HEK293 (cell line): ENCODE results near the gene ARHGAP22.

ENCODE experiments used
- CTCF ChIA-PET: fragments of 350-600 bp; formaldehyde crosslinking; extraction: SDS; loops from one replicate; lab custom pipeline; 2021; ENCODE audit warnings: antibody characterized with exemption; lab: Yijun Ruan, JAX
- POLR2A ChIA-PET: fragments of 300-600 bp; formaldehyde crosslinking; extraction: SDS; loops from one replicate; lab custom pipeline; 2020; ENCODE audit warnings: antibody characterized with exemption, inconsistent platforms; lab: Yijun Ruan, JAX
- H3K27ac ChIP-seq: fragments of 200-500 bp; sonication (Bioruptor generic); 2 replicates; pipeline ENCODE4 v1.5.1; 2014; ENCODE audit warnings: low read depth, low read length, control low read depth, inconsistent platforms; ENCODE audit errors: extremely low read depth
- H3K36me3 ChIP-seq, 2 experiments: fragments of 200-500 bp in 1 of 2; sonication (Bioruptor generic) in 1 of 2; 1 replicate in 1 of 2; 2 replicates in 1 of 2; pipeline ENCODE4 v1.5.1; 2014 to 2017; ENCODE audit warnings: inconsistent platforms in 2 of 2, low read length in 2 of 2; ENCODE audit not compliant: control insufficient read depth in 2 of 2, insufficient read depth in 1 of 2
- H3K4me1 ChIP-seq: fragments of 200-500 bp; sonication (Bioruptor generic); 2 replicates; pipeline ENCODE4 v1.5.1; 2014; ENCODE audit warnings: mild to moderate bottlenecking, low read length, inconsistent platforms; ENCODE audit not compliant: control insufficient read depth, insufficient read depth
- H3K4me3 ChIP-seq: 2 replicates; pipeline ENCODE4 v1.5.1; 2011; ENCODE audit warnings: low read depth, mild to moderate bottlenecking, control low read depth, low read length, moderate library complexity
- H3K9me3 ChIP-seq: fragments of 200-500 bp; sonication (Bioruptor generic); 2 replicates; pipeline ENCODE4 v1.5.1; 2014; ENCODE audit warnings: low read depth, low read length, inconsistent platforms; ENCODE audit not compliant: control insufficient read depth, insufficient read depth
- IKZF3 ChIP-seq: fragments of 450-650 bp; IDR thresholded peaks from 2 replicates; pipeline ENCODE4 v1.5.0; 2018; ENCODE audit warnings: missing biosample characterization, mild to moderate bottlenecking, missing genetic modification characterization, moderate library complexity
- MYNN ChIP-seq: fragments of 450-650 bp; formaldehyde crosslinking; IDR thresholded peaks from 2 replicates; pipeline ENCODE4 v1.5.1; 2016; ENCODE audit warnings: missing biosample characterization, missing genetic modification characterization, borderline replicate concordance
- PRDM1 ChIP-seq: fragments of 450-650 bp; formaldehyde crosslinking; IDR thresholded peaks from 2 replicates; pipeline ENCODE4; 2016; ENCODE audit warnings: missing biosample characterization, missing genetic modification characterization
- SP2 ChIP-seq: fragments of 450-650 bp; formaldehyde crosslinking; IDR thresholded peaks from 2 replicates; pipeline ENCODE4 v1.5.1; 2016; ENCODE audit warnings: missing biosample characterization, missing genetic modification characterization
- TCF7L2 ChIP-seq: IDR thresholded peaks from 2 replicates; pipeline ENCODE4 v1.6.1; 2011; ENCODE audit warnings: low read depth, mild to moderate bottlenecking, inconsistent platforms, low read length, moderate library complexity, borderline replicate concordance
- YY2 ChIP-seq: fragments of 450-650 bp; formaldehyde crosslinking; IDR thresholded peaks from 2 replicates; pipeline ENCODE4 v1.5.1; 2016; ENCODE audit warnings: missing biosample characterization, missing genetic modification characterization
- ZBTB48 ChIP-seq: fragments of 450-650 bp; formaldehyde crosslinking; IDR thresholded peaks from 2 replicates; pipeline ENCODE4 v1.5.1; 2016; ENCODE audit warnings: missing biosample characterization, missing genetic modification characterization
- ZNF112 ChIP-seq: fragments of 450-650 bp; formaldehyde crosslinking; IDR thresholded peaks from 2 replicates; pipeline ENCODE4 v1.5.0; 2017; ENCODE audit warnings: missing biosample characterization, missing genetic modification characterization
- ZNF23 ChIP-seq: fragments of 450-650 bp; formaldehyde crosslinking; IDR thresholded peaks from 2 replicates; pipeline ENCODE4 v1.5.1; 2016; ENCODE audit warnings: missing biosample characterization, missing genetic modification characterization, borderline replicate concordance
- ZNF311 ChIP-seq: fragments of 450-650 bp; formaldehyde crosslinking; IDR thresholded peaks from 2 replicates; pipeline ENCODE4 v1.5.1; 2017; ENCODE audit warnings: missing biosample characterization, missing genetic modification characterization, borderline replicate concordance
- ZNF324 ChIP-seq: fragments of 450-650 bp; formaldehyde crosslinking; IDR thresholded peaks from 2 replicates; pipeline ENCODE4 v1.5.1; 2016; ENCODE audit warnings: missing biosample characterization, missing genetic modification characterization
- ZNF335 ChIP-seq: fragments of 450-650 bp; formaldehyde crosslinking; conservative IDR thresholded peaks from 2 replicates; pipeline ENCODE4 v1.5.1; 2016; ENCODE audit warnings: missing biosample characterization, missing genetic modification characterization
- ZNF354C ChIP-seq: fragments of 450-650 bp; formaldehyde crosslinking; IDR thresholded peaks from 2 replicates; pipeline ENCODE4 v1.5.1; 2016; ENCODE audit warnings: missing biosample characterization, missing genetic modification characterization, low read depth, borderline replicate concordance
- ZNF521 ChIP-seq: fragments of 450-650 bp; formaldehyde crosslinking; IDR thresholded peaks from 2 replicates; pipeline ENCODE4 v1.5.1; 2017; ENCODE audit warnings: missing biosample characterization, mild to moderate bottlenecking, missing genetic modification characterization
- ZNF791 ChIP-seq: fragments of 450-650 bp; formaldehyde crosslinking; IDR thresholded peaks from 2 replicates; pipeline ENCODE4 v1.5.1; 2016; ENCODE audit warnings: missing biosample characterization, missing genetic modification characterization
- ZSCAN23 ChIP-seq: fragments of 450-650 bp; formaldehyde crosslinking; IDR thresholded peaks from 2 replicates; pipeline ENCODE4 v1.5.1; 2016; ENCODE audit warnings: missing biosample characterization, missing genetic modification characterization
- TF ChIP-seq, protein P1 (sequence below): fragments of 450-650 bp; formaldehyde crosslinking; IDR thresholded peaks from 2 replicates; pipeline ENCODE4 v1.5.1; 2016; ENCODE audit warnings: missing biosample characterization, missing genetic modification characterization, low read depth
- TF ChIP-seq, protein P2 (sequence below): fragments of 450-650 bp; formaldehyde crosslinking; IDR thresholded peaks from 2 replicates; pipeline ENCODE4 v1.5.1; 2017; ENCODE audit warnings: missing biosample characterization, mild to moderate bottlenecking, missing genetic modification characterization, moderate library complexity
- TF ChIP-seq, protein P3 (sequence below): fragments of 450-650 bp; formaldehyde crosslinking; IDR thresholded peaks from 2 replicates; pipeline ENCODE4 v1.5.1; 2016; ENCODE audit warnings: missing biosample characterization, missing genetic modification characterization
- TF ChIP-seq, protein P4 (sequence below): fragments of 450-650 bp; formaldehyde crosslinking; IDR thresholded peaks from 2 replicates; pipeline ENCODE4 v1.5.1; 2016; ENCODE audit warnings: missing biosample characterization, missing genetic modification characterization

ARHGAP22 gene

DNA sequence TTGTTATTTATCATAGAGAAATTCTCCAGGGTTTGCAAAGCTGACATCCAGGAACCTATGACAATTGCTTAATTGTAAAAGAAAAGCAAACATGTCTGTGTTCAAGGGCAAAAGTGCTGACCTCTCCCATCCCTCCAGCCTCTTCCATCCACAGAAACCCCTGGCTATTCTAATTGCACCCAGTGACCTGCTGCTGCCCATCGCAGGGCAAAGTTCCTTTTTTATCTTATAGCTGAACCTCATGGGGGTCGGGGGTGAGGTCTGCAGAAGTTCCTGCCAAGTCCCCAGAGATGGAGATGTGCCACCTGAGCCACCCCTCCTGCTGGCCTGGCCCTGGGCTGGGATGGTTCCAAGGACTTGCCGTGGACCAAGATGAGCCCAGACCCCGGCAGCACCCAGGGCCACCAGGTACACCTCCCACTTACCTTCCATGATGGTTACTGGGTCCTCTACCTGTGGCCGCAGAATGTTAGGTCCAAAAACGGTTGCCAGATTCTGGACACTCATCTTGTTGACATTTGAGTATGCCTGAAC lies 151.9 kb downstream of the ARHGAP22 start:
- Histone ChIP-seq H3K27ac (no peak overlapping the region), H3K9me3 (no peaks in the 10 kb centered on the region), H3K4me3 (no peak overlapping the region), H3K4me1 (peaks cover 2% of the 10 kb centered on the region; the same call in 1 of the 2 replicates), H3K36me3 (peaks cover 0 to 19% of the 10 kb centered on the region in 2 experiments; a peak in 1 of 3 replicates)
- TF ChIP-seq, protein P1, sequence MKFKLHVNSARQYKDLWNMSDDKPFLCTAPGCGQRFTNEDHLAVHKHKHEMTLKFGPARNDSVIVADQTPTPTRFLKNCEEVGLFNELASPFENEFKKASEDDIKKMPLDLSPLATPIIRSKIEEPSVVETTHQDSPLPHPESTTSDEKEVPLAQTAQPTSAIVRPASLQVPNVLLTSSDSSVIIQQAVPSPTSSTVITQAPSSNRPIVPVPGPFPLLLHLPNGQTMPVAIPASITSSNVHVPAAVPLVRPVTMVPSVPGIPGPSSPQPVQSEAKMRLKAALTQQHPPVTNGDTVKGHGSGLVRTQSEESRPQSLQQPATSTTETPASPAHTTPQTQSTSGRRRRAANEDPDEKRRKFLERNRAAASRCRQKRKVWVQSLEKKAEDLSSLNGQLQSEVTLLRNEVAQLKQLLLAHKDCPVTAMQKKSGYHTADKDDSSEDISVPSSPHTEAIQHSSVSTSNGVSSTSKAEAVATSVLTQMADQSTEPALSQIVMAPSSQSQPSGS (tag by site-specific recombination), result no peak
- TF ChIP-seq ZNF521 (tag by site-specific recombination), result no peak
- TF ChIP-seq ZNF335 (tag by site-specific recombination), result no peak
- TF ChIP-seq, protein P2, sequence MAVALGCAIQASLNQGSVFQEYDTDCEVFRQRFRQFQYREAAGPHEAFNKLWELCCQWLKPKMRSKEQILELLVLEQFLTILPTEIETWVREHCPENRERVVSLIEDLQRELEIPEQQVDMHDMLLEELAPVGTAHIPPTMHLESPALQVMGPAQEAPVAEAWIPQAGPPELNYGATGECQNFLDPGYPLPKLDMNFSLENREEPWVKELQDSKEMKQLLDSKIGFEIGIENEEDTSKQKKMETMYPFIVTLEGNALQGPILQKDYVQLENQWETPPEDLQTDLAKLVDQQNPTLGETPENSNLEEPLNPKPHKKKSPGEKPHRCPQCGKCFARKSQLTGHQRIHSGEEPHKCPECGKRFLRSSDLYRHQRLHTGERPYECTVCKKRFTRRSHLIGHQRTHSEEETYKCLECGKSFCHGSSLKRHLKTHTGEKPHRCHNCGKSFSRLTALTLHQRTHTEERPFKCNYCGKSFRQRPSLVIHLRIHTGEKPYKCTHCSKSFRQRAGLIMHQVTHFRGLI, result no peak
- TF ChIP-seq MYNN (tag by site-specific recombination), result no peak
- TF ChIP-seq ZSCAN23 (tag by site-specific recombination), result no peak
- no peak for TF ChIP-seq ZNF324 (tag by site-specific recombination)
- no peak for TF ChIP-seq TCF7L2
- TF ChIP-seq IKZF3 (tag by site-specific recombination), result no peak
- no peak for TF ChIP-seq PRDM1 (tag by site-specific recombination)
- TF ChIP-seq, protein P3, sequence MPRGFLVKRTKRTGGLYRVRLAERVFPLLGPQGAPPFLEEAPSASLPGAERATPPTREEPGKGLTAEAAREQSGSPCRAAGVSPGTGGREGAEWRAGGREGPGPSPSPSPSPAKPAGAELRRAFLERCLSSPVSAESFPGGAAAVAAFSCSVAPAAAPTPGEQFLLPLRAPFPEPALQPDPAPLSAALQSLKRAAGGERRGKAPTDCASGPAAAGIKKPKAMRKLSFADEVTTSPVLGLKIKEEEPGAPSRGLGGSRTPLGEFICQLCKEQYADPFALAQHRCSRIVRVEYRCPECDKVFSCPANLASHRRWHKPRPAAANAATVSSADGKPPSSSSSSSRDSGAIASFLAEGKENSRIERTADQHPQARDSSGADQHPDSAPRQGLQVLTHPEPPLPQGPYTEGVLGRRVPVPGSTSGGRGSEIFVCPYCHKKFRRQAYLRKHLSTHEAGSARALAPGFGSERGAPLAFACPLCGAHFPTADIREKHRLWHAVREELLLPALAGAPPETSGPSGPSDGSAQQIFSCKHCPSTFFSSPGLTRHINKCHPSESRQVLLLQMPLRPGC (tag by site-specific recombination), result no peak
- no peak for TF ChIP-seq ZNF791 (tag by site-specific recombination)
- TF ChIP-seq SP2 (tag by site-specific recombination), result no peak
- TF ChIP-seq ZNF311 (tag by site-specific recombination), result no peak
- no peak for TF ChIP-seq ZNF112 (tag by site-specific recombination)
- TF ChIP-seq YY2 (tag by site-specific recombination), result no peak
- TF ChIP-seq ZNF354C (tag by site-specific recombination), result no peak
- TF ChIP-seq, protein P4, sequence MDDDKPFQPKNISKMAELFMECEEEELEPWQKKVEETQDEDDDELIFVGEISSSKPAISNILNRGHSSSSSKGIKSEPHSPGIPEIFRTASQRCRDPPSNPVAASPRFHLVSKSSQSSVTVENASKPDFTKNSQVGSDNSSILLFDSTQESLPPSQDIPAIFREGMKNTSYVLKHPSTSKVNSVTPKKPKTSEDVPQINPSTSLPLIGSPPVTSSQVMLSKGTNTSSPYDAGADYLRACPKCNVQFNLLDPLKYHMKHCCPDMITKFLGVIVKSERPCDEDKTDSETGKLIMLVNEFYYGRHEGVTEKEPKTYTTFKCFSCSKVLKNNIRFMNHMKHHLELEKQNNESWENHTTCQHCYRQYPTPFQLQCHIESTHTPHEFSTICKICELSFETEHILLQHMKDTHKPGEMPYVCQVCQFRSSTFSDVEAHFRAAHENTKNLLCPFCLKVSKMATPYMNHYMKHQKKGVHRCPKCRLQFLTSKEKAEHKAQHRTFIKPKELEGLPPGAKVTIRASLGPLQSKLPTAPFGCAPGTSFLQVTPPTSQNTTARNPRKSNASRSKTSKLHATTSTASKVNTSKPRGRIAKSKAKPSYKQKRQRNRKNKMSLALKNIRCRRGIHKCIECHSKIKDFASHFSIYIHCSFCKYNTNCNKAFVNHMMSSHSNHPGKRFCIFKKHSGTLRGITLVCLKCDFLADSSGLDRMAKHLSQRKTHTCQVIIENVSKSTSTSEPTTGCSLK (tag by site-specific recombination), result no peak
- TF ChIP-seq ZNF23, result no peak
- no peak for TF ChIP-seq ZBTB48 (tag by site-specific recombination)
- POLR2A ChIA-PET, result no interaction called here
- CTCF ChIA-PET, result no interaction called here
